ENCODE data around the gene ATP1A1.

The ATP1A1 gene

DNA sequence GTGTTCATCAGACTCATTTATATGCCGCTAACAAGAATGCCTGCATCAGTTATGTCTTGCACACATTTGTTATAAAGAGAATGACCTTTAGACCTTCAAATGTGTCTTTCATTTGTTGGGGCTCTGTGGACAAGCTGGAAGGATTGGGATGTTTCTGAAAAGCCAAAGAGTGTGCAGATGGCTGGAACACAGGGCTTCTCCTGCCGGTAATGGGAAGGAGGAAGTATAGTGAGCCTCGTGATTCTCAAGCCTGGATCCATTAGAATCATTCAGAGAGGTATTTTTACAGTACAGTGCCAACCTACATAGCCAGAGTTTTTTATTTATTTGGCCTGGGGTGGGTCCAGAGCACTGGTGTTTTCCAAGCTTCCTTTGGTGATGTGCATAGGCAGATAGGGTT is 40.6 kb upstream of the ATP1A1 start:
- H3K4me1 ChIP-seq (ENCODE audit: control insufficient read depth, insufficient read depth, low read length, unreplicated experiment) = peaks cover 20% of the 10 kb centered on the region
- no peaks in the 10 kb centered on the region for H3K36me3 ChIP-seq (ENCODE audit: insufficient read depth, low read length)
- no peak overlapping the region for H2AFZ ChIP-seq (ENCODE audit: low read length, unreplicated experiment)
- no peak overlapping the region for H3K4me3 ChIP-seq (ENCODE audit: low read depth, low read length)
- no peaks in the 10 kb centered on the region for H3K79me2 ChIP-seq (ENCODE audit: control insufficient read depth, insufficient read depth, low read length, unreplicated experiment)
- H3K27ac ChIP-seq (ENCODE audit: low read depth, low read length) = no peak overlapping the region
- no peaks in the 10 kb centered on the region for H3K27me3 ChIP-seq (ENCODE audit: insufficient read depth, low read length)

GRCh38 chr1:116333171-116334014 is 39.7 kb upstream of the ATP1A1 start:
- Histone ChIP-seq H3K36me3 (ENCODE audit: insufficient read depth, low read length) (no peaks in the 10 kb centered on the region), H3K27ac (ENCODE audit: low read depth, low read length) (no peak overlapping the region), H3K4me3 (ENCODE audit: low read depth, low read length) (no peak overlapping the region), H3K4me1 (ENCODE audit: control insufficient read depth, insufficient read depth, low read length, unreplicated experiment) (peaks cover 23% of the 10 kb centered on the region), H3K79me2 (ENCODE audit: control insufficient read depth, insufficient read depth, low read length, unreplicated experiment) (no peaks in the 10 kb centered on the region), H2AFZ (ENCODE audit: low read length, unreplicated experiment) (no peak overlapping the region), H3K27me3 (ENCODE audit: insufficient read depth, low read length) (no peaks in the 10 kb centered on the region)

- Histone ChIP-seq H2AFZ (ENCODE audit: low read length, unreplicated experiment) (no peak overlapping the region), H3K36me3 (ENCODE audit: insufficient read depth, low read length) (no peaks in the 10 kb centered on the region), H3K27ac (ENCODE audit: low read depth, low read length) (no peak overlapping the region), H3K4me1 (ENCODE audit: control insufficient read depth, insufficient read depth, low read length, unreplicated experiment) (peaks cover 24% of the 10 kb centered on the region), H3K79me2 (ENCODE audit: control insufficient read depth, insufficient read depth, low read length, unreplicated experiment) (no peaks in the 10 kb centered on the region), H3K27me3 (ENCODE audit: insufficient read depth, low read length) (no peaks in the 10 kb centered on the region), H3K4me3 (ENCODE audit: low read depth, low read length) (no peak overlapping the region)
Observed at GRCh38 chr1:116334015-116334547, 39.0 kb upstream of the ATP1A1 start.

DNA sequence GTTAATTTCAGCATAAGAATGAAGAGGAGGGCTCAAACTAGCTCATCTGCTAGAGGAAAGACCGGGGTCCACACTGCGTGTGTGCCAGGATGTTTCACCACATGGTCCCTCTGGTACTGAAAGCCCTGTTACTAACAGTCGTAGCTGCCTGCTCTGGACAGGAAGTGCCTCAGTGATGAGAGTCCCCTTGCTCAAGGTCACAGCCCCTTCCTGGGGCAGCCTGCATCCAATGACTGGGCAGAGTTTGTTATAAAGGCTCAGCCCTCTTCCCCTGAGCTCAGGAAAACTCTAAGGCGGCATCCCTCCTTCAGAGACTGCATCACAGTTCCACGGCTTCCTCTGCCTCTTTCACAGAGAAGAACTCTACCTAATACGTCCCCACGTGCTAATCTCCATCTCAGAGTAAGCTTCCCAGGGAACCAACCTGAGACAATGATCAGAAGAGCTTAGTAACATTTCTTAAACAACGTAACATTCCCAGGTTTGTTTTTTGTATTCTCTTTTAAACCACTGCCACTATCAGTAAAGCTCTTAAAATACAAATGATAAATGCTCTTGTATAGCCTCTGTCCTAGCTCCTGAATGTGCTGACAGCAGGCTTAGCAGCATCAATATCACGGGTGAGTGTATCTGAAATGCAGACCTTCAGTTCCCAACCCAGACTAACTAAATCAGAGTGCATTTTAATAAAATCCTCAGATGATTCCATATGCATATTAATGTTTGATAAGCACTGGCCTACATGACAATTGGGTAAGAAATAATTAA is 38.0 kb upstream of the ATP1A1 start:
- Histone ChIP-seq H2AFZ (ENCODE audit: low read length, unreplicated experiment) (no peak overlapping the region), H3K27ac (ENCODE audit: low read depth, low read length) (no peak overlapping the region), H3K36me3 (ENCODE audit: insufficient read depth, low read length) (no peaks in the 10 kb centered on the region), H3K27me3 (ENCODE audit: insufficient read depth, low read length) (no peaks in the 10 kb centered on the region), H3K4me1 (ENCODE audit: control insufficient read depth, insufficient read depth, low read length, unreplicated experiment) (peaks cover 22% of the 10 kb centered on the region), H3K79me2 (ENCODE audit: control insufficient read depth, insufficient read depth, low read length, unreplicated experiment) (no peaks in the 10 kb centered on the region), H3K4me3 (ENCODE audit: low read depth, low read length) (no peak overlapping the region)

GRCh38 chr1:116335850-116336624 is 37.0 kb upstream of the ATP1A1 start:
- Histone ChIP-seq H3K4me1 (ENCODE audit: control insufficient read depth, insufficient read depth, low read length, unreplicated experiment) (peaks cover 15% of the 10 kb centered on the region), H3K27me3 (ENCODE audit: insufficient read depth, low read length) (no peaks in the 10 kb centered on the region), H3K36me3 (ENCODE audit: insufficient read depth, low read length) (no peaks in the 10 kb centered on the region), H2AFZ (ENCODE audit: low read length, unreplicated experiment) (no peak overlapping the region), H3K27ac (ENCODE audit: low read depth, low read length) (no peak overlapping the region), H3K79me2 (ENCODE audit: control insufficient read depth, insufficient read depth, low read length, unreplicated experiment) (no peaks in the 10 kb centered on the region), H3K4me3 (ENCODE audit: low read depth, low read length) (no peak overlapping the region)

DNA sequence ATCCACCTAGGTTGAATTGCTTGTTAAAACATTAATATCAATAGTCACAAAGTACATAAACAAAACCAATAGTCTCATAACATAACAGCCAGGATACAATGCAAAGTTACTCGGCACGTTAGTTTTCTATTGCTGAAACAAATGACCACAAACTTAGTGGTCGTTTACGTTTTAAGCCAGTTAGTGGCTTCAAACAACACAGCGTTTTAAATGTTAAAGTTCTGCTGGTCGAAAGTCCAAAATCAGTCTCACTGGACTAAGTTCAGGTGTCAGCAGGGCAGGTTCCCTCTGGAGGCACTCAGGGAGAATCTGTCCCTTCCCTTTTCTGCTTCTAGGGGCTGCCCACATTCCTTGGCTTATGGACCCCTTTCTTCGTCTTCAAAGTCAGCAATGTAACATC is 35.6 kb upstream of the ATP1A1 start:
- peaks cover 15% of the 10 kb centered on the region for H3K4me1 ChIP-seq (ENCODE audit: control insufficient read depth, insufficient read depth, low read length, unreplicated experiment)
- H3K27me3 ChIP-seq (ENCODE audit: insufficient read depth, low read length) = no peaks in the 10 kb centered on the region
- no peak overlapping the region for H3K27ac ChIP-seq (ENCODE audit: low read depth, low read length)
- no peaks in the 10 kb centered on the region for H3K36me3 ChIP-seq (ENCODE audit: insufficient read depth, low read length)
- H2AFZ ChIP-seq (ENCODE audit: low read length, unreplicated experiment) = no peak overlapping the region
- H3K4me3 ChIP-seq (ENCODE audit: low read depth, low read length) = no peak overlapping the region
- no peaks in the 10 kb centered on the region for H3K79me2 ChIP-seq (ENCODE audit: control insufficient read depth, insufficient read depth, low read length, unreplicated experiment)

DNA sequence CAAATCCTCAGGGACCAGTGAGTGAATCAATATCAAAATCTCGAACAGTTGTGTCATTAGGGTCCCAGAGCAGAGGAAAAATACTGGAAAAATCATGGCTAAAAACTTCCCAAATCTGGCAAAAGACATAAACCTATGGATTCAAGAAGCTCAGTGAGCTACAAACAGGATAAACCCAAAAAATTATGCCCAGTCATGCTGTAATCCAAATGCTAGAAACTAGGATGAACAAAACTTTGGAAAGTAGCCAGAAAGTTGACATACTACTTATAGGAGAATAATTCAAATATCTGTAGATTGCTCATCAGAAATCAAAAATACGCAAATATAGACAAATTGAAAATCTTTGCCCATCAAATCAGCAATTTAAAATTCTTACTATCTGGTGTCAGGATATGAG is 34.6 kb upstream of the ATP1A1 start:
- no peaks in the 10 kb centered on the region for H3K79me2 ChIP-seq (ENCODE audit: control insufficient read depth, insufficient read depth, low read length, unreplicated experiment)
- no peaks in the 10 kb centered on the region for H3K36me3 ChIP-seq (ENCODE audit: insufficient read depth, low read length)
- no peak overlapping the region for H3K27ac ChIP-seq (ENCODE audit: low read depth, low read length)
- H3K27me3 ChIP-seq (ENCODE audit: insufficient read depth, low read length) = no peaks in the 10 kb centered on the region
- no peak overlapping the region for H2AFZ ChIP-seq (ENCODE audit: low read length, unreplicated experiment)
- H3K4me3 ChIP-seq (ENCODE audit: low read depth, low read length) = no peak overlapping the region
- peaks cover 15% of the 10 kb centered on the region for H3K4me1 ChIP-seq (ENCODE audit: control insufficient read depth, insufficient read depth, low read length, unreplicated experiment)

DNA sequence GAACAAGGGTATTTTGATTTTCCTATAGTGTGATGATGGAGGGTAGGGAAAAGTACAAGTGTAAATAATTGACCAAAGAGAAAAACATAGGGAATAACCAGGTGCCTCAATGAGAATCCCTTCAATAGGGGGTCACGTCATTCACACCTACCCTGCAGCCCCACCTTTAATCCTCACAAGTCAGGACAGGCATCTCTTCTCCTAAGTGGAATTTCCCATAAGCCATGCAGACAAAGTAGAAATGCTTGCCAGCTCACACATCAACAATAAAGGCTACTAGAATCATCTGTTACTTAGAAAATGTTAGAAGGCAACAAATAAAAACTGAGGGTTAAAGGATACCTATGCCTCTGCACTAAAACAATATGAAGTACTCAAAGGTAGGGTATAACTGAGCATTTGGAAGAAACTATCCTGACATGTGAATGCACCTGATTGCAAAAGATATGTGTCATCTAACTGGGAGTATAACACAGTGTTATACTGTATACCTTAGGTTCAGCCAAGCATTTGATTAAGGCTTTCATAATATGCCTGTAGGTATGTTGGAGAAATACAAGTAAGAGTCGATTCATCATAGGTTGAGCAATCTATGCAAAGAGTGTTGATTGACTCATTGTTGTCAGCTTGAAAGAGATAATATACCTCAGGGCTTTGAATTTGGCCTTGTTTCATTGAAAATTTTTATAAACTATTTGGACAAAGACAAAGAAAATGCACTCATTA is 32.4 kb upstream of the ATP1A1 start:
- no peak overlapping the region for H2AFZ ChIP-seq (ENCODE audit: low read length, unreplicated experiment)
- H3K4me3 ChIP-seq (ENCODE audit: low read depth, low read length) = no peak overlapping the region
- H3K4me1 ChIP-seq (ENCODE audit: control insufficient read depth, insufficient read depth, low read length, unreplicated experiment) = peaks cover 4% of the 10 kb centered on the region
- H3K36me3 ChIP-seq (ENCODE audit: insufficient read depth, low read length) = no peaks in the 10 kb centered on the region
- no peak overlapping the region for H3K27ac ChIP-seq (ENCODE audit: low read depth, low read length)
- peaks cover 9% of the 10 kb centered on the region; the same call in 1 of the 2 replicates for H3K27me3 ChIP-seq (ENCODE audit: insufficient read depth, low read length)
- H3K79me2 ChIP-seq (ENCODE audit: control insufficient read depth, insufficient read depth, low read length, unreplicated experiment) = no peaks in the 10 kb centered on the region

DNA sequence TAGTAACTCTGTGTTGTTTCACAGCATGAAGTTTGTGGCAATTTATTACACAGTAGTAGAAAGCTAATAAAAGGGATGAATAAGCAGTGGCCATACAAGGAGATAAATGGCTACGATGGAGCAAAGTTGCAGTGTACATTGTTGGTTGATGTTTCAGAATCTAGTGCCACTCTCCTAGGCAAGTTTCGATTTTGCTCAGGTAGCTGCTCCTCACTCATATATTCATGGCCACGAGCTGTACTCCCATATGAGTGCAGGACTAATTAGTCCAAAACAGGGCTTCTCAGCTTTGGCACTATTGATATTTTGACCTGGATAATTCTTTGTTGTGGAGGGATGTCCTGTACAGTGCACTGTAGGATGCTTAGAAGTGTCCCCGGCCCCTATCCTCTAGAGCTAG is 30.0 kb upstream of the ATP1A1 start:
- Histone ChIP-seq H3K4me1 (ENCODE audit: control insufficient read depth, insufficient read depth, low read length, unreplicated experiment) (peaks cover 4% of the 10 kb centered on the region), H2AFZ (ENCODE audit: low read length, unreplicated experiment) (no peak overlapping the region), H3K36me3 (ENCODE audit: insufficient read depth, low read length) (no peaks in the 10 kb centered on the region)

GRCh38 chr1:116345011-116345410 is 28.0 kb upstream of the ATP1A1 start:
- Histone ChIP-seq H2AFZ (ENCODE audit: low read length, unreplicated experiment) (no peak overlapping the region), H3K36me3 (ENCODE audit: insufficient read depth, low read length) (no peaks in the 10 kb centered on the region), H3K79me2 (ENCODE audit: control insufficient read depth, insufficient read depth, low read length, unreplicated experiment) (no peaks in the 10 kb centered on the region), H3K27me3 (ENCODE audit: insufficient read depth, low read length) (peaks cover 9% of the 10 kb centered on the region; the same call in 1 of the 2 replicates), H3K4me3 (ENCODE audit: low read depth, low read length) (no peak overlapping the region), H3K27ac (ENCODE audit: low read depth, low read length) (no peak overlapping the region), H3K4me1 (ENCODE audit: control insufficient read depth, insufficient read depth, low read length, unreplicated experiment) (no peaks in the 10 kb centered on the region)

More for the DNA sequence above, 30.0 kb upstream of the ATP1A1 start:
- no peak overlapping the region for H3K4me3 ChIP-seq (ENCODE audit: low read depth, low read length)
- H3K27ac ChIP-seq (ENCODE audit: low read depth, low read length) = no peak overlapping the region
- H3K79me2 ChIP-seq (ENCODE audit: control insufficient read depth, insufficient read depth, low read length, unreplicated experiment) = no peaks in the 10 kb centered on the region
- peaks cover 9% of the 10 kb centered on the region; the same call in 1 of the 2 replicates for H3K27me3 ChIP-seq (ENCODE audit: insufficient read depth, low read length)

All from ACC112 (cell line).